ENCODE results near the gene DUSP3. TPM values are rescaled to one million over a fixed set of nuclear protein-coding genes. Genes with fewer than 3 reads are reported as not detected.

DUSP3 gene
- total and polyA plus RNA-seq, 7 donors, result 90.1 to 253 (median 208) TPM

DNA sequence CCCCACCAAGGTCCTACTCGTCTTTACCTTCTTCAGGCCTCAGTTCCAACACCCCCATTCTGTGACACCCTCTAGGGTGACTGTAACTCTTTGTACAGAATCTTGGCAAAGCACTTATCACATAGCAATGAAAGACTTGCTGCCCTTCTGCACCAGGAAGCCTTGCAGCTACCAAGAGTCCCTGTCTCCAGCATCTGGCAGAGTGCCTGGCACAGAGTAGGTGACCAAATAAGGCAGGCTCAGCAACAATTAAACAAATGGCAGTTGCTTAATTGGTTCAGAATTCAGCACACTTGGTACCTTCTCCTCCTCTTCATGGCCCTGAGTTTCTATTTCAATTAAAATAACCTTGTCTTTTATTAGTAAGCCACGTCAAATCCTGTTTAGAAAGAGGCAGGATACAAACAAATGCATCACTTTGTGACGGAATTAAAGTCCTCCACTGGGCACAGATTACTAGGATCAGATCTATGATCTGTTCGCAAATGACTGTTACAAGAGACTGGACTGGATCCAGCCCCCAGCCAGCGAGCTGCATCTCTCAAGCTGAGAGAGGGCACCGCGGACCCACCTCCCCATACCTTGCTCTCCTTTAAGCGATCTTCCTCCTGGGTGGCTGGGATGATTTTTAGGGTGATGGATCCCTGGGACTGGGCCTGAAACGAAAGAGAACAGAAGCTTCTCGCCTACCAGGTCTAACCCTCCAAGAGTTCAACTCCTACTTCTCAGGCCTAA lies 44.7 kb upstream of the DUSP3 start:
- WGBS, 3 donors, result 88 to 95% (median 89%) methylated on average over 10 of the region's 10 CpGs
- Histone ChIP-seq H3K36me3 (ENCODE audit: insufficient read depth in 1 of 2, low read depth in 1 of 2) (peaks cover 0 to 18% of the 10 kb centered on the region in 2 donors), H3K27ac (no peak overlapping the region), H3K4me3 (no peak overlapping the region), H3K9me3 (no peaks in the 10 kb centered on the region), H3K4me1 (no peaks in the 10 kb centered on the region), H3K27me3 (ENCODE audit: insufficient read depth in 3 of 3, low read length in 2 of 3) (no peaks in the 10 kb centered on the region)
- intact Hi-C loops (cut with DNase I), result no loop called here
- TF ChIP-seq, protein P1, sequence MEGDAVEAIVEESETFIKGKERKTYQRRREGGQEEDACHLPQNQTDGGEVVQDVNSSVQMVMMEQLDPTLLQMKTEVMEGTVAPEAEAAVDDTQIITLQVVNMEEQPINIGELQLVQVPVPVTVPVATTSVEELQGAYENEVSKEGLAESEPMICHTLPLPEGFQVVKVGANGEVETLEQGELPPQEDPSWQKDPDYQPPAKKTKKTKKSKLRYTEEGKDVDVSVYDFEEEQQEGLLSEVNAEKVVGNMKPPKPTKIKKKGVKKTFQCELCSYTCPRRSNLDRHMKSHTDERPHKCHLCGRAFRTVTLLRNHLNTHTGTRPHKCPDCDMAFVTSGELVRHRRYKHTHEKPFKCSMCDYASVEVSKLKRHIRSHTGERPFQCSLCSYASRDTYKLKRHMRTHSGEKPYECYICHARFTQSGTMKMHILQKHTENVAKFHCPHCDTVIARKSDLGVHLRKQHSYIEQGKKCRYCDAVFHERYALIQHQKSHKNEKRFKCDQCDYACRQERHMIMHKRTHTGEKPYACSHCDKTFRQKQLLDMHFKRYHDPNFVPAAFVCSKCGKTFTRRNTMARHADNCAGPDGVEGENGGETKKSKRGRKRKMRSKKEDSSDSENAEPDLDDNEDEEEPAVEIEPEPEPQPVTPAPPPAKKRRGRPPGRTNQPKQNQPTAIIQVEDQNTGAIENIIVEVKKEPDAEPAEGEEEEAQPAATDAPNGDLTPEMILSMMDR (IDR thresholded peaks at IDR 0.05), result no peak
- ATAC-seq, result no peak
- no peak for DNase-seq

DNA sequence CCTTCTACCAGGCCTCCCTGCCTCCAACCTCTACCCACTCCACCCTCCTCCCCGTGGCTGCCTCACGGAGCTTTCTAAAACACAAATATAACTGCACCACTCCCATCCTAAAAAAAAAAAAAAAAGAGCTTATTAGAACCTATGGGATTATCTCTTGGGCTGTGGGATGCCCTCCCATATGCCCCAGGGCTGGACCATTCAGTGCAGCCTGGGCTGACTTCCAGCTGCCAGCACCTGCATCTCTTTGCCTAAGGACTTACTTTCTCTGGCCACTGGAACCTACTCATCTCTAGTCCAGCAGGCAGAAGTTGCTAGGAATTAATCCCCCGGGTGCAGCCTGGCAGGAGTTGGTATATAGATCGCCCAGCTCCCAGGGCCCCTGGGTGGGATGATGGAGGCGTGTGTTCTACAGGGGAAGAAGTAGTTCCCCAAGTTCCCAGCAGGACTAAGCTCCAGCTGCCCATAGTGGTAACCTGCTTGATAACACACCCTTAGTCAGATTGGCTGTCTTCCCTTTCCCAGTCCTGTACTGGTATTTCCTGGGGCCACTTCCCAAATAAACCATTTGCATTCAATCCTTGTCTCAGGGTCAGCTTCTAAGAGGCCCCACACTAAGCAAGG lies 43.9 kb upstream of the DUSP3 start:
- no peaks in the 10 kb centered on the region for H3K27me3 ChIP-seq (ENCODE audit: insufficient read depth in 3 of 3, low read length in 2 of 3)
- no peak for ATAC-seq
- no peaks in the 10 kb centered on the region for H3K9me3 ChIP-seq
- 83 to 96% (median 86%) methylated on average over 5 of the region's 5 CpGs for whole genome bisulfite sequencing, 3 donors
- no peaks in the 10 kb centered on the region for H3K4me1 ChIP-seq
- DNase-seq, result no peak
- TF ChIP-seq, protein P1 (IDR thresholded peaks at IDR 0.05), result no peak
- H3K27ac ChIP-seq, result no peak overlapping the region
- H3K36me3 ChIP-seq (ENCODE audit: insufficient read depth in 1 of 2, low read depth in 1 of 2), result peaks cover 0 to 10% of the 10 kb centered on the region in 2 donors
- intact Hi-C loops (cut with DNase I), result no loop called here
- H3K4me3 ChIP-seq, result no peak overlapping the region

- no peaks in the 10 kb centered on the region for H3K9me3 ChIP-seq
- ATAC-seq, result no peak
- WGBS, 3 donors, result 87 to 90% (median 88%) methylated on average over 14 of the region's 14 CpGs
- TF ChIP-seq, protein P1 (IDR thresholded peaks at IDR 0.05), result no peak
- no peak overlapping the region for H3K4me3 ChIP-seq
- no peaks in the 10 kb centered on the region for H3K27me3 ChIP-seq (ENCODE audit: insufficient read depth in 3 of 3, low read length in 2 of 3)
- H3K27ac ChIP-seq, result no peak overlapping the region
- intact Hi-C loops (cut with DNase I), result no loop called here
- H3K36me3 ChIP-seq (ENCODE audit: insufficient read depth in 1 of 2, low read depth in 1 of 2), result peaks cover 0 to 9% of the 10 kb centered on the region in 2 donors
- no peaks in the 10 kb centered on the region for H3K4me1 ChIP-seq
- DNase-seq, result no peak
Measured at GRCh38 chr17:43820759-43821158, 42.0 kb upstream of the DUSP3 start.

GRCh38 chr17:43818966-43819365 lies 40.2 kb upstream of the DUSP3 start:
- no peaks in the 10 kb centered on the region for H3K27me3 ChIP-seq (ENCODE audit: insufficient read depth in 3 of 3, low read length in 2 of 3)
- TF ChIP-seq, protein P1 (IDR thresholded peaks at IDR 0.05), result no peak
- ATAC-seq (no peak), DNase-seq (no peak)
- H3K27ac ChIP-seq, result no peak overlapping the region
- 93 to 97% (median 96%) methylated on average over 5 of the region's 5 CpGs for WGBS, 3 donors
- intact Hi-C loops (cut with DNase I), result no loop called here
- H3K36me3 ChIP-seq (ENCODE audit: insufficient read depth in 1 of 2, low read depth in 1 of 2), result peaks cover 0 to 3% of the 10 kb centered on the region in 2 donors
- H3K9me3 ChIP-seq, result no peaks in the 10 kb centered on the region
- no peak overlapping the region for H3K4me3 ChIP-seq
- no peaks in the 10 kb centered on the region for H3K4me1 ChIP-seq
